DOHH2 (cell line): ENCODE measurements around the gene DEDD.

Experiments used
- H3F3A ChIP-seq: fragments of 200-600 bp; sonication (generic), shearing (Covaris generic); 2 replicates; pipeline ENCODE4 v1.6.0; 2016; ENCODE audit warnings: antibody characterized with exemption, mild to moderate bottlenecking; ENCODE audit not compliant: control insufficient read depth, insufficient read depth
- H3K27ac ChIP-seq: fragments of 200-600 bp; sonication (generic); 2 replicates; pipeline ENCODE4 v1.5.1; 2014; ENCODE audit warnings: low read depth, mild to moderate bottlenecking, low read length, moderate library complexity
- H3K27me3 ChIP-seq: fragments of 200-600 bp; sonication (generic); 2 replicates; pipeline ENCODE4 v1.6.1; 2014; ENCODE audit warnings: mild to moderate bottlenecking, low read length, mixed read lengths; ENCODE audit not compliant: control insufficient read depth
- H3K36me3 ChIP-seq: fragments of 200-600 bp; sonication (generic); 2 replicates; pipeline ENCODE4 v1.6.1; 2014; ENCODE audit warnings: mild to moderate bottlenecking, low read length, moderate library complexity, mixed read lengths; ENCODE audit not compliant: control insufficient read depth
- H3K4me1 ChIP-seq: fragments of 200-600 bp; sonication (generic); 2 replicates; pipeline ENCODE4 v1.6.1; 2014; ENCODE audit warnings: mild to moderate bottlenecking, low read length, mixed read lengths; ENCODE audit not compliant: control insufficient read depth
- H3K4me2 ChIP-seq: fragments of 200-600 bp; sonication (generic); 2 replicates; pipeline ENCODE4 v1.6.0; 2014; ENCODE audit warnings: mild to moderate bottlenecking, low read length, moderate library complexity
- H3K4me3 ChIP-seq: fragments of 200-600 bp; sonication (generic); 2 replicates; pipeline ENCODE4 v1.5.1; 2014; ENCODE audit warnings: mild to moderate bottlenecking, low read length, mixed read lengths
- H3K79me2 ChIP-seq: fragments of 200-600 bp; sonication (generic); 2 replicates; pipeline ENCODE4 v1.6.1; 2014; ENCODE audit warnings: mild to moderate bottlenecking, low read length, mixed read lengths; ENCODE audit not compliant: control insufficient read depth
- H3K9me2 ChIP-seq: fragments of 200-600 bp; sonication (generic); replicated peaks from 2 replicates; pipeline ENCODE4 v1.6.1; 2014; ENCODE audit warnings: mild to moderate bottlenecking, low read length, mixed read lengths; ENCODE audit not compliant: control insufficient read depth
- H3K9me3 ChIP-seq: fragments of 200-600 bp; sonication (generic); 2 replicates; pipeline ENCODE4 v1.6.1; 2014; ENCODE audit warnings: antibody characterized with exemption, low read length, mixed read lengths; ENCODE audit not compliant: control insufficient read depth, insufficient read depth
- H4K20me1 ChIP-seq: fragments of 200-600 bp; sonication (generic); 2 replicates; pipeline ENCODE4 v1.6.0; 2014; ENCODE audit warnings: low read depth, mild to moderate bottlenecking, antibody characterized with exemption, low read length, moderate library complexity; ENCODE audit not compliant: control insufficient read depth, insufficient read depth
- EZH2phosphoT487 ChIP-seq: fragments of 200-600 bp; sonication (generic); IDR thresholded peaks from 2 replicates; pipeline ENCODE4 v1.6.1; 2017; ENCODE audit warnings: borderline replicate concordance, mild to moderate bottlenecking, antibody characterized with exemption, low read length, moderate library complexity, mixed read lengths
- TF ChIP-seq, protein P1 (sequence below): fragments of 200-600 bp; sonication (generic); IDR thresholded peaks from one replicate; pipeline ENCODE4 v1.5.1; 2014; ENCODE audit warnings: antibody characterized with exemption, mild to moderate bottlenecking, low read depth, low read length; ENCODE audit not compliant: poor library complexity, severe bottlenecking

DEDD gene

GRCh38 chr1:161076410-161076809 is 56.1 kb downstream of the DEDD start:
- Histone ChIP-seq H3K27ac (no peak overlapping the region), H3K9me3 (no peaks in the 10 kb centered on the region), H4K20me1 (no peaks in the 10 kb centered on the region), H3K79me2 (no peaks in the 10 kb centered on the region), H3K9me2 (no peaks in the 10 kb centered on the region), H3K4me2 (no peak overlapping the region), H3F3A (no peaks in the 10 kb centered on the region), H3K4me3 (no peak overlapping the region), H3K4me1 (peaks cover 3% of the 10 kb centered on the region; the same call in 1 of the 2 replicates), H3K36me3 (no peaks in the 10 kb centered on the region), H3K27me3 (no peaks in the 10 kb centered on the region; the same call in 1 of the 2 replicates)
- TF ChIP-seq, protein P1, sequence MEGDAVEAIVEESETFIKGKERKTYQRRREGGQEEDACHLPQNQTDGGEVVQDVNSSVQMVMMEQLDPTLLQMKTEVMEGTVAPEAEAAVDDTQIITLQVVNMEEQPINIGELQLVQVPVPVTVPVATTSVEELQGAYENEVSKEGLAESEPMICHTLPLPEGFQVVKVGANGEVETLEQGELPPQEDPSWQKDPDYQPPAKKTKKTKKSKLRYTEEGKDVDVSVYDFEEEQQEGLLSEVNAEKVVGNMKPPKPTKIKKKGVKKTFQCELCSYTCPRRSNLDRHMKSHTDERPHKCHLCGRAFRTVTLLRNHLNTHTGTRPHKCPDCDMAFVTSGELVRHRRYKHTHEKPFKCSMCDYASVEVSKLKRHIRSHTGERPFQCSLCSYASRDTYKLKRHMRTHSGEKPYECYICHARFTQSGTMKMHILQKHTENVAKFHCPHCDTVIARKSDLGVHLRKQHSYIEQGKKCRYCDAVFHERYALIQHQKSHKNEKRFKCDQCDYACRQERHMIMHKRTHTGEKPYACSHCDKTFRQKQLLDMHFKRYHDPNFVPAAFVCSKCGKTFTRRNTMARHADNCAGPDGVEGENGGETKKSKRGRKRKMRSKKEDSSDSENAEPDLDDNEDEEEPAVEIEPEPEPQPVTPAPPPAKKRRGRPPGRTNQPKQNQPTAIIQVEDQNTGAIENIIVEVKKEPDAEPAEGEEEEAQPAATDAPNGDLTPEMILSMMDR: no peak
- no peak for TF ChIP-seq EZH2phosphoT487

DNA sequence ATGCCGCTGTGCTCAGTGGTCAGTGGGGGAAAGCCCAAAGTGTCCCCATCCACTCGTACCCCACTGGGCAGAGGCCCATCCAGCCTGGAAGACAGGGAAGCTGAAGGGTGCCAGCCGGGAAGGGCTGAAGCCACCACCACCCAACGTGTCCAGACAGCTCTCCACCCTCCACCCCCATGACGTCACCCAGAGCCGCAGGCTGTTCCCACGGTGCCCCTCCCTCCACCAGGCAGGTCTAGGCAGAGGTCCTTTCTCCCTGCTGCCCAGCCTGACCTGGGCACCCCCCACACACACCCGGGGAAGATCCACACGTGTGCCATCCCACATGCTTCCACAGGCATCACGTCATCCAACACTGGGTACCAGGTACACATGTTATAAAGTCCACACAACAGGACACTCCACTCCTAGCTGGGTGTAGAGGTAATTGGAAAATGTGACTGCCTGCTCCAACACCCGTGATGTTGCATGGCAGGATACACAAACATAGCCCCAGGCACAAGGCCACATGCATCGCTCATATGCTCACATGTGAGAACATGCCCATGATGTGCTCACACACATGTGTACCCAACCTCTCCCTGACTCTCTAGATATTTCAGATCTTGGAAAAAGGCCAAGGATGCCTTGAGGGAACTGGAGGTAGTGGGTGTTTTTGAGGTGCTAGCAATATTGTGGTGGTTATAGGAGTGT is 57.6 kb downstream of the DEDD start:
- Histone ChIP-seq H4K20me1 (no peaks in the 10 kb centered on the region), H3K27me3 (no peaks in the 10 kb centered on the region), H3K4me3 (no peak overlapping the region), H3K9me3 (no peaks in the 10 kb centered on the region), H3K79me2 (no peaks in the 10 kb centered on the region), H3K36me3 (no peaks in the 10 kb centered on the region), H3K4me2 (no peak overlapping the region), H3K27ac (no peak overlapping the region), H3F3A (0 out of 2 replicates have a peak, but pooled peaks cover 2% of the 10 kb centered on the region), H3K4me1 (peaks cover 14% of the 10 kb centered on the region), H3K9me2 (no peaks in the 10 kb centered on the region)
- TF ChIP-seq, protein P1: no peak
- TF ChIP-seq EZH2phosphoT487: no peak

DNA sequence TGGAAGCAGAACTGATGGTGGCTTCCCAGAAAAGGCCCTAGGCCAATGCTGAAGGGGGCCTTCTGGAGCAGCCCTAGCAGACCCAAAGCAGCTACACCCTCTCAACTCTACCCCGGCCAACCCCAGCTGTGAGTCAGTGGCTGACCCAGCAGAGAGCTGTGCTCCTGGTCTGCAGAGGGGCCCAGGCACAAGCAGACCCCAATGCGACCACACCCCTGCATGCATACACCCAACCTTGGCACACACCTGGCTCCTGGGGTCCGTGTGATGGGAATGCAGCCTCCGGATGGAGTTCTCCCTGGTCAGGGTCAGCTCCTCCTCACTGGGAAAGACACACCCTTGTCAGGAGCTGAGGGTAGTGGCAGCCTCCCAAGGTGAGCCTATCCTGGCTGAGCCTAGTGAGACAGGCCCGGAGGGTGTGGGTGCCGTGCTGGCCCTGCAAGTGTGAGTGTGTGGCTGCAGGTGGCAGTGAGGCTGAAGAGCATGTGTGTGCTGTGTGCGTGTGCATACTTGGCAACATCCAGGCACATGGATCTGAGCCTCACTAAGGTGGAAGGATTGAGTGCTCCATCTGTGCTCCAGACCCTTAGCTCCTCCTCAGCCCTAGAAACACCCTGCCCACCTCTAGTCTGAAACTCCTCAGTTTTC is 58.9 kb downstream of the DEDD start:
- Histone ChIP-seq H3K27me3 (no peaks in the 10 kb centered on the region), H3K9me2 (no peaks in the 10 kb centered on the region), H3F3A (peaks cover 2% of the 10 kb centered on the region; the same call in 1 of the 2 replicates), H4K20me1 (no peaks in the 10 kb centered on the region), H3K4me1 (peaks cover 17% of the 10 kb centered on the region), H3K27ac (no peak overlapping the region), H3K79me2 (peaks cover 11% of the 10 kb centered on the region), H3K9me3 (no peaks in the 10 kb centered on the region), H3K4me3 (no peak overlapping the region), H3K4me2 (no peak overlapping the region), H3K36me3 (peaks cover 10% of the 10 kb centered on the region)
- TF ChIP-seq, protein P1: no peak
- no peak for TF ChIP-seq EZH2phosphoT487
